ENCODE results near the gene INSYN2B.

INSYN2B gene

GRCh38 chr5:169933616-169934015 lies 46.7 kb downstream of the INSYN2B start:
- DNase-seq (ENCODE audit: low read depth in 2 of 2): no peak

- DNase-seq (ENCODE audit: low read depth in 2 of 2): no peak
These were observed 47.2 kb downstream of the INSYN2B start for GRCh38 chr5:169933127-169933526.

GRCh38 chr5:169923988-169924387 lies 56.3 kb downstream of the INSYN2B start:
- DNase-seq (ENCODE audit: low read depth in 2 of 2): no peak

GRCh38 chr5:169922474-169922873 lies 57.8 kb downstream of the INSYN2B start:
- no peak for DNase-seq (ENCODE audit: low read depth in 2 of 2)

GRCh38 chr5:169921949-169922348 lies 58.3 kb downstream of the INSYN2B start:
- DNase-seq (ENCODE audit: low read depth in 2 of 2): no peak

GRCh38 chr5:169921384-169921783 lies 58.9 kb downstream of the INSYN2B start:
- no peak for DNase-seq (ENCODE audit: low read depth in 2 of 2)

- no peak for DNase-seq (ENCODE audit: low read depth in 2 of 2)
These were observed 59.8 kb downstream of the INSYN2B start for GRCh38 chr5:169920474-169920873.

GRCh38 chr5:169918228-169918627 lies 62.1 kb downstream of the INSYN2B start:
- DNase-seq (ENCODE audit: low read depth in 2 of 2): no peak

- no peak for DNase-seq (ENCODE audit: low read depth in 2 of 2)
These were observed 62.8 kb downstream of the INSYN2B start for GRCh38 chr5:169917500-169917899.

GRCh38 chr5:169914766-169915165 lies 65.5 kb downstream of the INSYN2B start:
- no peak for DNase-seq (ENCODE audit: low read depth in 2 of 2)

- no peak for DNase-seq (ENCODE audit: low read depth in 2 of 2)
These were observed 66.8 kb downstream of the INSYN2B start for GRCh38 chr5:169913479-169913878.

GRCh38 chr5:169911448-169912212 lies 68.7 kb downstream of the INSYN2B start:
- DNase-seq (ENCODE audit: low read depth in 2 of 2): no peak

- no peak for DNase-seq (ENCODE audit: low read depth in 2 of 2)
These were observed 69.9 kb downstream of the INSYN2B start for GRCh38 chr5:169910393-169910792.

GRCh38 chr5:169909945-169910344 lies 70.3 kb downstream of the INSYN2B start:
- DNase-seq (ENCODE audit: low read depth in 2 of 2): no peak

- no peak for DNase-seq (ENCODE audit: low read depth in 2 of 2)
These were observed 71.4 kb downstream of the INSYN2B start for GRCh38 chr5:169908864-169909263.

- no peak for DNase-seq (ENCODE audit: low read depth in 2 of 2)
These were observed 73.3 kb downstream of the INSYN2B start for GRCh38 chr5:169906745-169907649.

- DNase-seq (ENCODE audit: low read depth in 2 of 2): no peak
These were observed 75.3 kb downstream of the INSYN2B start for GRCh38 chr5:169905017-169905416.

- no peak for DNase-seq (ENCODE audit: low read depth in 2 of 2)
These were observed 75.8 kb downstream of the INSYN2B start for GRCh38 chr5:169904508-169904907.

- no peak for DNase-seq (ENCODE audit: low read depth in 2 of 2)
These were observed 76.2 kb downstream of the INSYN2B start for GRCh38 chr5:169904059-169904458.

GRCh38 chr5:169901896-169902295 lies 78.4 kb downstream of the INSYN2B start:
- DNase-seq (ENCODE audit: low read depth in 2 of 2): no peak

GRCh38 chr5:169897481-169897880 lies 82.8 kb downstream of the INSYN2B start:
- no peak for DNase-seq (ENCODE audit: low read depth in 2 of 2)

GRCh38 chr5:169895926-169896325 lies 84.4 kb downstream of the INSYN2B start:
- DNase-seq (ENCODE audit: low read depth in 2 of 2): no peak

- no peak for DNase-seq (ENCODE audit: low read depth in 2 of 2)
These were observed 86.7 kb downstream of the INSYN2B start for GRCh38 chr5:169893571-169893970.

Measured in stimulated activated CD4-positive, alpha-beta T cell treated with anti-CD3 and anti-CD28 coated beads, Interleukin-1b, Interleukin-23, amount 100 ng/mL, for 4 hours (primary cell).